ENCODE results near the gene WDPCP.

- TF ChIP-seq POLR2A (IDR thresholded peaks at IDR 0.05) (no peak), CTCF (IDR thresholded peaks at IDR 0.05) (no peak), EP300 (IDR thresholded peaks at IDR 0.05) (no peak)
Measured at GRCh38 chr2:63092857-63093256, 495.4 kb downstream of the WDPCP start.

Data from ovary (tissue), 3 donors.